ENCODE results near the gene PRPF8. TPM values are rescaled to one million over a fixed set of nuclear protein-coding genes. Genes with fewer than 3 reads are reported as not detected.
A peak's percentile ranks its signal among the peaks of the same experiment; 100 is the strongest.

The PRPF8 gene
- total and polyA plus RNA-seq, 2 donors (not counting 1 experiment from before 2014, with no cell fraction given) = 177 to 423 TPM

- Histone ChIP-seq H3K4me2 (replicated peaks; ENCODE audit: low read depth, low read length, poor library complexity, severe bottlenecking) (peak overlapping the region; percentile 99), H3K27ac (ENCODE audit: low read length in 2 of 2) (no peak overlapping the region), H3K9me3 (ENCODE audit: control extremely low read depth in 1 of 3, control insufficient read depth in 2 of 3, insufficient read depth in 1 of 3, low read length in 2 of 3) (peaks cover 0 to 5% (median 0%) of the 10 kb centered on the region in 3 donors), H4K20me1 (ENCODE audit: control insufficient read depth, insufficient read depth, low read length, poor library complexity, severe bottlenecking) (no peaks in the 10 kb centered on the region), H3K4me3 (ENCODE audit: control extremely low read depth in 1 of 5, extremely low read depth in 1 of 5, insufficient read depth in 1 of 5, low read depth in 2 of 5, low read length in 4 of 5) (peak overlapping the region; percentile 19 to 66 (median 41)), H3K79me2 (ENCODE audit: control insufficient read depth, insufficient read depth, low read length) (no peaks in the 10 kb centered on the region), H3K9ac (ENCODE audit: low read length) (peak overlapping the region; percentile 63), H3K4me1 (ENCODE audit: control insufficient read depth in 2 of 2, insufficient read depth in 2 of 2, low read length in 2 of 2) (peaks cover 29 to 34% of the 10 kb centered on the region in 2 donors), H3K36me3 (replicated peaks in 1 of 2; ENCODE audit: control extremely low read depth in 1 of 2, control insufficient read depth in 1 of 2, extremely low read depth in 1 of 2, insufficient read depth in 2 of 2, low read length in 1 of 2) (no peaks in the 10 kb centered on the region), H3K27me3 (replicated peaks in 1 of 4; ENCODE audit: control extremely low read depth in 1 of 4, control insufficient read depth in 3 of 4, insufficient read depth in 4 of 4, low read length in 3 of 4) (peaks cover 0 to 3% (median 0%) of the 10 kb centered on the region in 4 experiments), H2AFZ (ENCODE audit: insufficient read depth, low read depth, low read length, poor library complexity, severe bottlenecking) (peak overlapping the region; percentile 72)
- CTCF ChIA-PET = interaction anchor here (7.1 to 7.8 kb wide), 2 partner anchors 15 to 72 kb away, joined by 93 to 135 read pairs; partner anchors contain the start of gene SLC43A2
- POLR2A ChIA-PET = interaction anchor here (0.6 to 3.1 kb wide), 6 partner anchors 12 to 93 kb away, joined by 3 to 29 read pairs (median 6); partner anchors contain the start of gene SLC43A2
- Mint-ChIP-seq H3K4me1 (peaks cover 30% of the 10 kb centered on the region), H3K9me3 (ENCODE audit: insufficient read depth) (no peaks in the 10 kb centered on the region), H3K27me3 (no peaks in the 10 kb centered on the region), H3K4me3 (peak overlapping the region; percentile 91), H3K27ac (peak overlapping the region; percentile 91)
- WGBS (ENCODE audit: insufficient coverage) = 16% methylated on average over 13 of the region's 13 CpGs
- ATAC-seq (ENCODE audit: low read depth) (no peak), DNase-seq (no peak)
- intact Hi-C loops (cut with micrococcal nuclease) = no loop called here
- TF ChIP-seq EZH2 (IDR thresholded peaks at IDR 0.05; ENCODE audit: borderline replicate concordance, insufficient read depth, low read depth, low read length, poor library complexity, severe bottlenecking) (no peak), CTCF (IDR thresholded peaks at IDR 0.05) (no peak)
These were observed 40.6 kb downstream of the PRPF8 start for GRCh38 chr17:1643999-1644492.

Data from B cell (primary cell).